K562 (cell line): ENCODE data around the gene NADSYN1. TPM values are rescaled to one million over a fixed set of nuclear protein-coding genes. Genes with fewer than 3 reads are reported as not detected.

ENCODE experiments used
- ATAC-seq: fragments of 200-7000 bp; cut with Tn5 transposase; 3 replicates; pipeline ENCODE4 v1.9.1; 2020; ENCODE audit warnings: moderate library complexity
- BruUV-seq: library from RNA; stranded (reverse); fragments of 400-500 nt; replicated peaks from 2 replicates; lab custom pipeline; 2021; lab: Mats Ljungman, UMichigan
- CTCF ChIA-PET: fragments of 300-600 bp; formaldehyde crosslinking; extraction: SDS; loops from one replicate; lab custom pipeline; 2021; ENCODE audit warnings: low intra/inter-chr PET ratio; lab: Yijun Ruan, JAX
- POLR2A ChIA-PET: fragments of 300-600, 350-650 bp; sonication (Branson Sonifier 250); formaldehyde crosslinking; extraction: SDS; loops from one replicate; lab custom pipeline; 2021; ENCODE audit warnings: antibody characterized with exemption, inconsistent platforms; lab: Yijun Ruan, JAX
- DNase-seq, 4 experiments: peaks; one replicate each; pipeline versions ENCODE4 v3.0.0 to v3.0.0-alpha.2; 2011 to 2018; ENCODE audit warnings: low spot score in 3 of 4, mixed read lengths in 3 of 4; ENCODE audit errors: extremely low read depth in 1 of 4
- FAIRE-seq: peaks from 2 replicates; lab custom pipeline; 2011; peaks lifted over from hg19 to GRCh38; lab: Jason Lieb, UNC
- H2AFZ ChIP-seq: 2 replicates; pipeline ENCODE4 v1.6.0; 2011; ENCODE audit warnings: low read depth, low read length, control low read depth, inconsistent platforms
- H3K27ac ChIP-seq: fragments of 200-600 bp; 3 replicates; pipeline ENCODE4 v1.8.0; 2011; ENCODE audit warnings: low read depth, mild to moderate bottlenecking, control low read depth, inconsistent platforms, low read length, moderate library complexity, mixed read lengths; ENCODE audit errors: extremely low read depth
- H3K27me3 ChIP-seq, 2 experiments: fragments of 300-600 bp in 1 of 2; 2 replicates in 1 of 2; 3 replicates in 1 of 2; pipeline versions ENCODE4 v1.6.0 to v1.8.0; 2011; ENCODE audit warnings: inconsistent platforms in 2 of 2, low read length in 2 of 2, mild to moderate bottlenecking in 1 of 2, mixed read lengths in 1 of 2, moderate library complexity in 1 of 2; ENCODE audit not compliant: control insufficient read depth in 2 of 2, insufficient read depth in 2 of 2
- H3K36me3 ChIP-seq: fragments of 300-600 bp; 3 replicates; pipeline ENCODE4 v1.8.0; 2011; ENCODE audit warnings: mild to moderate bottlenecking, low read length, inconsistent platforms; ENCODE audit not compliant: control insufficient read depth, insufficient read depth
- H3K4me1 ChIP-seq, 2 experiments: fragments of 200-600 bp in 1 of 2; replicated peaks in 1 of 2; 2 replicates in 1 of 2; 3 replicates in 1 of 2; pipeline versions ENCODE4 v1.5.1 to v1.8.0; 2011; ENCODE audit warnings: inconsistent platforms in 2 of 2, low read length in 2 of 2, mild to moderate bottlenecking in 1 of 2, mixed read lengths in 1 of 2, moderate library complexity in 1 of 2; ENCODE audit not compliant: control insufficient read depth in 2 of 2, insufficient read depth in 2 of 2
- H3K4me2 ChIP-seq: 2 replicates; pipeline ENCODE4 v1.6.1; 2011; ENCODE audit warnings: low read length, control low read depth, inconsistent platforms, mixed read lengths; ENCODE audit not compliant: insufficient read depth
- H3K4me3 ChIP-seq: fragments of 200-600 bp; sonication (generic), shearing (Covaris generic); 2 replicates; pipeline ENCODE4 v1.5.1; 2016; ENCODE audit warnings: control low read depth, inconsistent platforms
- H3K79me2 ChIP-seq: fragments of 200-600 bp; 3 replicates; pipeline ENCODE4 v1.8.0; 2011; ENCODE audit warnings: low read length, inconsistent platforms; ENCODE audit not compliant: control insufficient read depth, insufficient read depth
- H3K9ac ChIP-seq, 2 experiments: 2 replicates each; pipeline versions ENCODE4 v1.6.0 to v1.6.1; 2011; ENCODE audit warnings: low read depth in 2 of 2, low read length in 2 of 2, control low read depth in 1 of 2, inconsistent platforms in 1 of 2, mild to moderate bottlenecking in 1 of 2, mixed read lengths in 1 of 2; ENCODE audit not compliant: insufficient read depth in 1 of 2
- H3K9me1 ChIP-seq: one replicate; pipeline ENCODE4 v1.6.0; 2011; ENCODE audit warnings: inconsistent platforms, mild to moderate bottlenecking, low read length, moderate library complexity; ENCODE audit not compliant: control insufficient read depth, insufficient read depth
- H3K9me3 ChIP-seq: replicated peaks from 2 replicates; pipeline ENCODE4 v1.5.1; 2011; ENCODE audit warnings: low read depth, low read length, inconsistent platforms; ENCODE audit not compliant: control insufficient read depth, insufficient read depth
- H4K20me1 ChIP-seq: replicated peaks from 2 replicates; pipeline ENCODE4 v1.6.1; 2011; ENCODE audit warnings: low read length, inconsistent platforms, mixed read lengths; ENCODE audit not compliant: control insufficient read depth, insufficient read depth
- HMG20B ChIP-seq: fragments of 250-450 bp; sonication (Bioruptor Pico); IDR thresholded peaks from 2 replicates; pipeline ENCODE4 v1.5.0; 2021; ENCODE audit warnings: mild to moderate bottlenecking
- NRF1 ChIP-seq, 2 experiments: fragments of 450-650 bp; IDR thresholded peaks in 1 of 2; conservative IDR thresholded peaks in 1 of 2; 2 replicates each; pipeline ENCODE4 v1.6.1; 2014; ENCODE audit warnings: mild to moderate bottlenecking in 2 of 2
- POLR2AphosphoS2 ChIP-seq: IDR thresholded peaks from 2 replicates; pipeline ENCODE4 v1.6.1; 2012; ENCODE audit warnings: low read length, improper control_type of control experiment
- POLR2G ChIP-seq: fragments of 200-400 bp; formaldehyde crosslinking; IDR thresholded peaks from 2 replicates; pipeline ENCODE4 v1.6.1; 2017; ENCODE audit warnings: low read depth, mild to moderate bottlenecking, antibody characterized with exemption, low read length, moderate library complexity
- RB1 ChIP-seq: fragments of 450-650 bp; IDR thresholded peaks from 2 replicates; pipeline ENCODE4 v1.6.1; 2017; ENCODE audit warnings: low read depth, mild to moderate bottlenecking
- SIX5 ChIP-seq, 2 experiments: IDR thresholded peaks; 2 replicates each; pipeline ENCODE4 v1.6.1; 2011; ENCODE audit warnings: low read length in 2 of 2, borderline replicate concordance in 1 of 2, low read depth in 1 of 2, mild to moderate bottlenecking in 1 of 2, moderate library complexity in 1 of 2; ENCODE audit not compliant: insufficient read depth in 1 of 2
- STAG1 ChIP-seq: sonication (generic); formaldehyde crosslinking; IDR thresholded peaks from 2 replicates; pipeline ENCODE4 v1.5.0; 2020; ENCODE audit warnings: missing genetic modification reagents, borderline replicate concordance
- ZBTB8A ChIP-seq: fragments of 450-650 bp; IDR thresholded peaks from 2 replicates; pipeline ENCODE4 v1.6.1; 2018; ENCODE audit warnings: mild to moderate bottlenecking, moderate library complexity; ENCODE audit not compliant: partially characterized antibody
- ZNF561 ChIP-seq: fragments of 450-650 bp; formaldehyde crosslinking; conservative IDR thresholded peaks from 2 replicates; pipeline ENCODE4 v1.4.0; 2020; ENCODE audit warnings: mild to moderate bottlenecking, moderate library complexity
- WGBS: fragments of 100-300 bp; shearing (Covaris generic); methylation state at CpG from one replicate; pipeline ENCODE4 v1.1.6; 2016; ENCODE audit warnings: low coverage, mixed read lengths; ENCODE audit not compliant: insufficient coverage; ENCODE audit errors: missing lambda C conversion rate; 5-methylcytosine and 5-hydroxymethylcytosine counted together
- in situ Hi-C: fragments of 300-500 bp; cut with MboI; formaldehyde crosslinking; loops from 4 replicates; pipeline ENCODE4 v1.15.0; 2018; ENCODE audit warnings: inconsistent platforms, mixed read lengths
- intact Hi-C: fragments of 100-400 bp; cut with micrococcal nuclease; formaldehyde crosslinking; loops from 2 replicates; pipeline ENCODE4 v1.14.2; 2022
- polyA plus RNA-seq, 8 experiments: library from polyadenylated mRNA; depleted of rRNA in 4 of 8; stranded (reverse) in 5 of 8; unstranded in 3 of 8; fragments of >200 nt; fragmentation: Nextera tagmentation in 2 of 8; fragmentation: Illumina TruSeq in 1 of 8; extraction: Ambion mirVana in 2 of 8; extraction: Trizol in 1 of 8; gene quantifications; 2 replicates each; pipeline versions ENCODE4 v1.2.1 to v1.2.3, GENCODE V29; 2011 to 2014; ENCODE audit warnings: inconsistent platforms in 1 of 8, missing spikeins in 1 of 8
- total RNA-seq, 7 experiments: library from RNA; depleted of rRNA in 6 of 7; stranded (reverse); fragments of >200 nt in 6 of 7; fragmentation: Illumina TruSeq in 2 of 7; extraction: Trizol in 2 of 7; gene quantifications; 2 replicates each; pipeline versions ENCODE4 v1.2.1 to v1.2.3, GENCODE V29; 2011 to 2021; ENCODE audit warnings: low replicate concordance in 1 of 7

Gene NADSYN1
- total and polyA plus RNA-seq, 9 of the 15 experiments (the other 6 are each of a cell fraction or from before 2014, with no cell fraction given) = 12.7 to 57.3 (median 42.1) TPM

DNA sequence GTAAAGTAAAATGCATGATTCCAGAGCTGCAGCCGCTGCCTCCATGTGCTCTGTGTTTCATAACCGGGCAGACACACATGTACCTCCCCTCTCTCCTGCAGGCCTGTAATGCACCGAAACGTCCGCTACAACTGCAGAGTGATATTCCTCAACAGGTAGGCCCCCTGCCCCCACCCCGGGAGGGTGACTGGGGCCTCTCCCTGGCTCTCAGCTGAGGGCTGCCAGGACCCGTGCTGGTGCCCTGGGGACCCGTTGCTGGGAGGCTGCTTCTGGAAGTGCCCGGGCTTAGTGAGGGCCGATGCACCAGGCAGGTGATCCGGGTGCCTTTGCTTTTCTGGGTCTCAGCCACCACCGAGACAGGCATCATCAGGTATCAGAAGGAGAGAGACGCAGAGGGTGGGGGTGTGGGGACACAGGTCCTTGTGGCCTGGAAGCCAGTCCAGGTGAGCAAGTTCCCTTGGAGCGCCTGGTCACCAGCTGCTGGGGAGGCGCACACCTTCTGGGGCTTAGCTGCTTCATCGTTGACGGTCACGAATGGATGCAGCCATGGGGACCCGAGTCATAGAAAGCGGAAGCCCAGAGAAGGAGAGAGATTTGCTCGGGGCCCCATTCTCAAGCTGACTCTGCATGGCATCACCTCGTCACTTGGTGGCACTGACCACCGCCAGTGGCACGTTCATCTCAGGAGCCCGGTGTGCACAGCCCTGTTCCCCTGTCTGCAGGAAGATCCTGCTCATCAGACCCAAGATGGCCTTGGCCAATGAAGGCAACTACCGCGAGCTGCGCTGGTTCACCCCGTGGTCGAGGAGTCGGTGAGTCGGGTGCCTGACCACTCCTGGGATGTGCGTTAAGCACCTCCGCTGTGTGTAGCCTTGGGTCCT, 10.6 kb downstream of the NADSYN1 start:
- no peak overlapping the region for H3K9ac ChIP-seq
- no peak for TF ChIP-seq RB1
- TF ChIP-seq POLR2G = peak; percentile 32
- peaks cover 58% of the 10 kb centered on the region for H3K36me3 ChIP-seq
- H3K79me2 ChIP-seq = no peaks in the 10 kb centered on the region
- no peaks in the 10 kb centered on the region for H3K27me3 ChIP-seq
- BruUV-seq = no TSS peak
- peaks cover 2% of the 10 kb centered on the region for H3K9me1 ChIP-seq
- ATAC-seq (no peak), DNase-seq (no peak), FAIRE-seq (no peak)
- H3K4me3 ChIP-seq = no peak overlapping the region
- intact Hi-C loops (no loop called here), in situ Hi-C loops (no loop called here)
- no peak overlapping the region for H2AFZ ChIP-seq
- H3K9me3 ChIP-seq = no peaks in the 10 kb centered on the region
- ChIA-PET CTCF (no interaction called here), POLR2A (no interaction called here)
- H3K27ac ChIP-seq = no peak overlapping the region
- H3K4me2 ChIP-seq = no peak overlapping the region
- 95% methylated on average over 26 of the region's 34 CpGs for WGBS
- H3K4me1 ChIP-seq = peaks cover 0 to 6% of the 10 kb centered on the region in 2 experiments; a peak in 1 of 5 replicates
- no peaks in the 10 kb centered on the region for H4K20me1 ChIP-seq

DNA sequence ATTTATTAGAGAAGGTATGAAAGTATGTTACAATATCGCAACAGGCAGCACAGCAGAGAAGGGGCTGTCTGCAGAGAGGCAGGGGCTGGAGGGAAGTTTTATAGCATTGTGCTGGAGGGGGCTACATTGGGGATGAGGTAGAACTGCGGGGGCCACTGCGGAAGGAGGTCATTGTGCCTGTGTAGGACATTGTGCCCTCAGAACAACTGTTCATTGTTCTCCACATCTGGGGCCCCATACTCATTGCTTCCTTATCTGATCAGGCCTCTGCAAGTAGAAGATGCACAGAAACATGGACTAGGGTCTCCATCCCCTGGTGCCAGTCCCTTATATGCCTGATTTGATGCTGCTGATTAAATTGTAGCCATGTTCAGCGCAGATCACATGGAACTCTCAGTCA, 12.1 kb downstream of the NADSYN1 start:
- no peak overlapping the region for H3K4me3 ChIP-seq
- no peak overlapping the region for H3K4me2 ChIP-seq
- no peak overlapping the region for H3K9ac ChIP-seq
- intact Hi-C loops (no loop called here), in situ Hi-C loops (no loop called here)
- ChIA-PET POLR2A (no interaction called here), CTCF (no interaction called here)
- TF ChIP-seq NRF1 (conservative IDR thresholded peaks at IDR 0.05 in 1 of 2, IDR thresholded peaks at IDR 0.05 in 1 of 2) (no peak), POLR2AphosphoS2 (no peak), HMG20B (no peak), STAG1 (CRISPR knock-in tag) (no peak), ZBTB8A (no peak), ZNF561 (no peak), SIX5 (IDR thresholded peaks at IDR 0.05; ENCODE audit: borderline replicate concordance in 1 of 2, insufficient read depth in 1 of 2, low read depth in 1 of 2, low read length in 2 of 2) (no peak)
- DNase-seq (no peak), FAIRE-seq (no peak), ATAC-seq (no peak)
- H3K27me3 ChIP-seq = no peaks in the 10 kb centered on the region
- no peak overlapping the region for H3K27ac ChIP-seq
- 98% methylated on average over 4 of the region's 4 CpGs for WGBS
- BruUV-seq = no TSS peak
- H3K79me2 ChIP-seq = no peaks in the 10 kb centered on the region
- no peaks in the 10 kb centered on the region for H4K20me1 ChIP-seq
- no peaks in the 10 kb centered on the region for H3K9me3 ChIP-seq
- H3K4me1 ChIP-seq = no peaks in the 10 kb centered on the region
- H3K36me3 ChIP-seq = peaks cover 43% of the 10 kb centered on the region; the same call in 2 of the 3 replicates
- H2AFZ ChIP-seq = no peak overlapping the region
- H3K9me1 ChIP-seq = no peaks in the 10 kb centered on the region
